ENCODE data around the gene FAM124A.

GRCh38 chr13:51218626-51219025 is 3.6 kb upstream of the FAM124A start:
- TF ChIP-seq CTCF (IDR thresholded peaks at IDR 0.05), result no peak
- TF ChIP-seq POLR2A (IDR thresholded peaks at IDR 0.05), result no peak
- no peak for TF ChIP-seq POLR2AphosphoS5 (IDR thresholded peaks at IDR 0.05)
- no peak for TF ChIP-seq EP300 (IDR thresholded peaks at IDR 0.05; ENCODE audit: low read depth)

All from transverse colon (tissue), 4 donors.